HG03135 (cell line): Measurements from ENCODE around the gene LMCD1.

Experiments
- ATAC-seq: cut with Tn5 transposase; IDR thresholded peaks from one replicate; pipeline ENCODE4 v1.9.1; 2021; ENCODE audit warnings: mild to moderate bottlenecking, moderate library complexity; ENCODE audit not compliant: unreplicated experiment

Gene LMCD1

DNA sequence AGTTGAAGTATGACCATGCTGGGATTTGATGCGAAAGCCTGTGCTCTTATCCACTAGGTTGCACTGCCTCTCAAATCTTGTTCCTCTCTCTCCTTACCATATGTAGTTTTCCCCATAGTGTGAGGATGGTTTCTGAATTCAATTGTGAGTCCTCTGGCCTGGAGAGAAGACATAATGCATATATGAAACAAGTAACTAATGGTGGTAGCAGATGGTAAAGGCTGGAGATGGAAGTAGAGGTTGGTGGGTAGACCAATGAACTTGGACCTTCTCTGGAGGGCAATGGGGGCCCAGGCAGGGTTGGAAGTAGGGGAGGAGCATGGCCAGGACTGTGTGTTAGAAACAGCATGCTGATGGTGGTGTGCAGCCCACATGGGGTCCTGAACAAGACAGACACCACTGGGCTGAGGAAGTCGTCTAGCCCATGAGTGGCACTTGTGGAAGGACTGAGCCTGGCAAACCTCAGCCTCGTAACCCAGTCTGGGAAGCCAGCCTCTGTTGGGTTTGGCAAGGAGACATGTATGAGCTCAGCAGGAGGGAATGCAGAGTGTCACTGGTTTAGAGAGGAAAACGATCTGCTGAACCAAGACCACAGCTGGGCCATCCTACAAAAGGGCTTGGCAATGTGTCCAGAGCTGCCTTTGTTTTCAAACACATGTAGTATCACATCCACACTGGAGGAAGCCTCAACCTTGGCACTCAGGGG lies 18.5 kb upstream of the LMCD1 start:
- ATAC-seq = no peak

DNA sequence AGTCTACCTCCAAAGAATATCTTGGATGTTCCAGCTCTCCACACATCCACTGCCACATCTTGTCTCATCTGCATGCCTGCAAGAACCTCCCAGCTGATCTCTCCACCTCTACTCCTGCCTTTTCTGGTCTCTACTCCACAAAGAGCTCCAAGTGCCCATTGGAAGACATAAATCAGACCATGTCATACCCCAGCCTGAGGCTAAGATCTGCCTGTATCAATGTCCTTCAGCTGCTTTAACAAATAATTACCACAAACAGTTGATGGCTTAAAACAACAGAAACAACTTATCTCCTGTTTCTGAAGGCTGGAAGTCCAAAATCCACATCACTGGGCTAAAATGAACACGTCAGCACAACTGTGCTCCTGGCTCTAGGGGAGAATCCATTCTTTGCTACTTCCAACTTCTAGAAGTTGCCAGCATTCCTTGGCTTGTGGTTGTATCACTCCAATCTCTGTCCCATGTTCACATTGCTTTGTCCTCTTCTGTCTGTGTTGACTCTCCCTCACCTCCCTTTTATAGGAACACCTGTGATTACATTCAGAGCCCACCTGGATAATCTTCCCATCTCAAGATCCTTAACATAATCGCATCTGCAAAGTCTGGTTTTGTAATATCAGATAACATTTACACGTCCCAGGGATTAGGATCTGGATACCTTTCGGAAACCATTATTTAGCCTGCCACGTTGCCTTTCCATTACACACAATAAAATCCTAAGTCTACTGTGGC lies 17.0 kb upstream of the LMCD1 start:
- ATAC-seq = no peak

- ATAC-seq = no peak
These were observed 16.3 kb upstream of the LMCD1 start for GRCh38 chr3:8485141-8485870.

DNA sequence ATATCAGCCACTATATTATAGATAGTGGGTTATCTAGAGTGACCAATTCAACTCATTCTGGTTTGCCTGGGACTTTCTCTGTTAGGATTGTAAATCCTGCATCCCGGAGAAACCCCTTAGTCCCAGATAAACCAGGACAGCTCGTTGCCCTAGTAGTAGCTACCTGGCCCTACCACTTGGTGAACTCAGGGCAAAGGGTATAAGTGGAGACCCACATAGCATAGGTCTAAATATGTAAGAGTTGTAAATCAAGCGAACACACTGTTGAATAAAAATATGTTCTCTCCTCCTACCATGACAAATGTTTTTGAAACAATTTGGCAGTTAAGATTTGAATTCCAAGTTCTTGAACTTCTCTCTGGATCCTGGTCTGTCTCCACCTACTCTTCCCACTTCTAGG lies 15.7 kb upstream of the LMCD1 start:
- no peak for ATAC-seq

- ATAC-seq = no peak
These were observed 15.2 kb upstream of the LMCD1 start for GRCh38 chr3:8486434-8486833.

DNA sequence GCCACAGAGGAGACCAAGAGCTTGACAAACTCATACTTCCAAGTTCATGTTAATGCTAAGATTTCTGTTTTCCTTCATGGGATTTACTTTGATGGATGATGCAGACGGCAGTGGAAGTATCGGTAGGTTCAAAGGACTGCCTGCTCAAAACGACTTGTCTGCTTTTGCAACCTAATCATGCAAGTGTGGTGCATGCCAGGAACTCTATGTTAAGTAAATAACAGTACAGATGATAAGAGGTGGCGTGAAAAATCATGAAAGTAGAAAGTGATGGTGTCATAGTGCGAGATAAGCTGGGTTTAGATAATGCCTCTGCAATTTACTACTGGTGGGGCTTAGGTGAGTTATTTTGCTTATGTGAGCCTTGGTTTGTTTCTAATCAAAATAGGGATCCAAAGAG lies 14.7 kb upstream of the LMCD1 start:
- ATAC-seq = no peak

DNA sequence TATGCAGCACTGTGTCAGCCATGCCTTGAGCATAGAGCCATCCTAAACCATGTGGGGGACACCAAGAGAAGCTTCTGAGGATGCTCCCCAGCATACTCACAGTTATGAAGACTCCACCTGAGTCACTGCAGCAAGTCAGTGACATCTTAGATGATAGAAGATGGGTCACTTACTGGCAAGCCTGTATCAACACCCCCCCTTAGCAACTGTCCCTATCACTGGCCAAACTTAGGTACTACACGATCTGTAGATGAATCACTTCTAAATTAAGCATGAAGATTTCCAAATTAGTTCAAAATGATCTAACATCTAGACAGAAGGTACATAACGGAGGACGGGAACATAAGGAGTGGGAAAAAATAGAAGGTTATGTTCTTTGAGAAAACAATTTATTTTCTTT lies 13.2 kb upstream of the LMCD1 start:
- ATAC-seq = no peak

DNA sequence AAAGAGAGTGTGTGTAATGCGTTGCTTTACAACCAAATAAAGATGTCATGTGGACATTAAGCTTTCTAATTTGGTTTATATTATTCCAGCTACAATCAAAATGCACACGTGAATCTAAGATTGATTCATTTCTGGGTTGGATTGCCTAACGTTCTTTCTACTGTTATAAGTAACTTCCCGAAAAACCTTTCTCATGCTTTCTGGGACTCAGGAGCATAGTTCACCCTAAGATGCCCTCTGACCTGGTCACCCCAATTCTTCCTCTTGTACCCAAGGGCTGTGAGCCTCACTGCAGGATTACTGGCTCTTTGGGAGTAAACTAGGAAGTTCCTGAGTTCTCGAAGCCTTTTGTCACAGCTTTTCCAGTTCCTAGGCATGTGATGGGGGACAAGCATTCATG lies 12.7 kb upstream of the LMCD1 start:
- no peak for ATAC-seq

GRCh38 chr3:8489278-8489792 lies 12.3 kb upstream of the LMCD1 start:
- no peak for ATAC-seq

DNA sequence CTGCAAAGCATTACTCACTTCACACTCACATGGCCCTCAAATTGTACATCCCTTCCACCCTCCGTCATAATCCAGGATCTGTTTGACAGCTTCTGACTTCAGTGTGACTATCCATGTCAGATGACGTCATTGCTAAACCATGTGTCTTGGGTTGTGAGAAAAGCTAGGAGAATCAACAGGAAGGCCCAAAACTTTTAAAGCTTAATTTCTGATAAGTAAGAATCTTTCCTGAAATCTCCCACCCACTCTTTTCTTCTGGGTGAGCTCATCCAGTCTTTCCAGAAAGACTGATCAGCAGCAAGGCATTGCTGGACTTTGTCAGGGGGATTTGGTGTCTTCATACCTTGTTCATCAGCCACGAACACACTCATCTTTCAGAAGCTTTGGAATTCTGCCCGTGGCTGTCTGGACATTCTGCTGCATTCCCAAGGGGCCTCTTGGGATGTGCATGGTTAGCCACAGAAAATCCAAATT lies 11.5 kb upstream of the LMCD1 start:
- no peak for ATAC-seq

- no peak for ATAC-seq
These were observed 10.1 kb upstream of the LMCD1 start for GRCh38 chr3:8491271-8492144.

GRCh38 chr3:8492744-8493511 lies 8.7 kb upstream of the LMCD1 start:
- ATAC-seq = no peak

- no peak for ATAC-seq
These were observed 7.9 kb upstream of the LMCD1 start for GRCh38 chr3:8493744-8494143.

GRCh38 chr3:8494327-8494726 lies 7.3 kb upstream of the LMCD1 start:
- no peak for ATAC-seq

DNA sequence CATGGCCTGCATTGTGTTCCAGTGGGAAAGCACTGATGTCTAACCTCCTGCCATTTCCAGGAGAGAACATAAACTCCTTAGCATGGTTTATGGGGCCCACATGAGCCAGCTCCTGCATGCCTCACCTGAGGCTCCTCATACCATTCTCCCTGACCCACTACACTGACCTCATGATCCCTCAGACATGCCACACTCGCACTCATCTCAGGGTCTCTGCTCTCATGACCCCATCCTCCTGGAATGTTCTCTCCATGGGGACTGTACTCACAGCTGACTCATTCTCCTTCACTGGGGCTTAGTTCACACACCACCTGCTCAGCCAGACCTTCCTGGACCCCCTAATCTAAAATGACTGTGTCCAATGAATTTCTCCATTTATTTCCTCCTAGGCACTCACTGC lies 4.0 kb upstream of the LMCD1 start:
- no peak for ATAC-seq

GRCh38 chr3:8499181-8499611 lies 2.4 kb upstream of the LMCD1 start:
- no peak for ATAC-seq

- no peak for ATAC-seq
These were observed 1.2 kb upstream of the LMCD1 start for GRCh38 chr3:8500319-8500988.

DNA sequence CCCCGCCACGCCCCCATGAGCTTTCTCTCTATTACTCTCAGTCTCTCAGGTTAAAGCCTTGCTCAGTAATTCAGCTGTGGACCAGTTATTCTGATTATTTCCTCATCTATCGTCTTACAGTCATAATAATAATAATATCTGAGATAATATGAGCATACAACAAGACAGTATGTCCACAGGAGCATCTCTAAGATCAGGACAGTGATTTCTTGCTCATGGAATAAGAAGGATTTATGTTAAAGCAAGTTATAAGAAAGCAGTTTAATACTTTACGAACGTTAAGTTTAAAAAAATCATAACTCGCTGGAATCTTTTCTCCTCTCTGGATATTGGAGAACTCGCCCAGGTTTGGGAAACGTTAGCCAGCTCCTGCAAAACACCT lies 643 bp upstream of the LMCD1 start:
- ATAC-seq = no peak

- ATAC-seq = no peak
These were observed 1.8 kb downstream of the LMCD1 start for GRCh38 chr3:8503461-8503860.
